Measurements from ENCODE around the gene RELN. TPM values are rescaled to one million over a fixed set of nuclear protein-coding genes. Genes with fewer than 3 reads are reported as not detected.

RELN gene
- total and polyA plus RNA-seq, 10 of the 15 experiments (the other 5 are each of a cell fraction or from before 2014, with no cell fraction given), result 0.11 to 0.21 TPM; not detected in 8

DNA sequence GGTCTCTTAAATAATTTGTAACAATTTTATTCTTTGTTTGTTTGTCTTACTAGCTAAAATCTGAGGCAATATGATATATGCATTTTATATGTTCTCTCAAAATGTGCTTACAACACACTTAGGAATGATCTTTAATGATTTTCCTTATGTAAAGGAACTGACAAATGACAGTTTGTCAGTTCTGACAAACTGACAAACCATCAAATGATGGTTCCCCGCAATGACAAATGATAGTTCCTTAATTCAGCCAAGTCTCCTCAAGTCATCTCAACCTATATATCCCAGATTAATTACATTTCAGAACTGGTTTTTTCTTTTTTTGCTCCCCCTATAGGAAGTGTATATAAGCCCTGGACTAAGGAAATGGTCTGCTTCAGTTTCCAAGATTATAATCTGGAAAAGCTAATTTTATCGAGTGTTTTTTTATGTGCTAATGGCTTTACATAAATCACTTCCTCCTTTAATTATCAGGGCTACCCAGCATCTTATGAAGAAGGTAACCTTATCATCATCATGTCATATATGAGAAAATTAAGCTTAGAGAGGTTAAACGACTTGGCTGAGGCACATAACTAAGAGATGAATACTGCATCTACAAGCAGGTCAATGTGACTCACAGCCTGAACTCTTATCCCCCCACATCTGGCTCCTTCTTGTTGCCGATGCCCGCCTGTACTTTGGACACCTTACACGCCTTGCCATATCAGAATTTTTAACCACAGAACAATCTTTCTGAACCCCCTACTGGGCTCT is 75.1 kb downstream of the RELN start (continued):
- TF ChIP-seq ZNF622 (IDR thresholded peaks at IDR 0.05), result no peak
- TF ChIP-seq TAF1 (IDR thresholded peaks at IDR 0.05; ENCODE audit: borderline replicate concordance, low read depth, low read length), result no peak
- no peak for TF ChIP-seq MEF2B (IDR thresholded peaks at IDR 0.05; ENCODE audit: partially characterized antibody, poor library complexity, severe bottlenecking)
- no peak for TF ChIP-seq E2F4 (IDR thresholded peaks at IDR 0.05; ENCODE audit: low read depth, low read length)

GRCh38 chr7:103912891-103913605 is 76.4 kb downstream of the RELN start:
- Histone ChIP-seq H2AFZ (ENCODE audit: control insufficient read depth, low read depth, low read length) (no peak overlapping the region), H3K36me3 (ENCODE audit: control insufficient read depth in 2 of 2, insufficient read depth in 2 of 2, low read length in 1 of 2) (no peaks in the 10 kb centered on the region), H3K27ac (ENCODE audit: control insufficient read depth, insufficient read depth) (no peak overlapping the region), H3K4me3 (no peak overlapping the region), H4K20me1 (ENCODE audit: control insufficient read depth, insufficient read depth) (no peaks in the 10 kb centered on the region), H3K9ac (ENCODE audit: control insufficient read depth, insufficient read depth, low read length) (no peak overlapping the region), H3K4me2 (ENCODE audit: control insufficient read depth, insufficient read depth) (no peak overlapping the region), H3K4me1 (ENCODE audit: control insufficient read depth, insufficient read depth, low read length) (no peaks in the 10 kb centered on the region), H3K79me2 (ENCODE audit: control insufficient read depth, insufficient read depth, low read length) (no peaks in the 10 kb centered on the region), H3K27me3 (replicated peaks in 1 of 2; ENCODE audit: control insufficient read depth in 2 of 2, insufficient read depth in 2 of 2, low read length in 1 of 2) (no peaks in the 10 kb centered on the region; a peak in 1 of 4 replicates), H3K9me3 (replicated peaks; ENCODE audit: control insufficient read depth, insufficient read depth, low read length) (no peaks in the 10 kb centered on the region)
- BruUV-seq (replicated peaks), result no TSS peak
- in situ Hi-C loops (cut with MboI) (no loop called here), intact Hi-C loops (cut with micrococcal nuclease; ENCODE audit: unreplicated experiment) (no loop called here)
- no peak for DNase-seq (ENCODE audit: low read depth, low spot score)
- no peak for TF ChIP-seq NR2C1 (IDR thresholded peaks at IDR 0.05)
- TF ChIP-seq, protein P1, sequence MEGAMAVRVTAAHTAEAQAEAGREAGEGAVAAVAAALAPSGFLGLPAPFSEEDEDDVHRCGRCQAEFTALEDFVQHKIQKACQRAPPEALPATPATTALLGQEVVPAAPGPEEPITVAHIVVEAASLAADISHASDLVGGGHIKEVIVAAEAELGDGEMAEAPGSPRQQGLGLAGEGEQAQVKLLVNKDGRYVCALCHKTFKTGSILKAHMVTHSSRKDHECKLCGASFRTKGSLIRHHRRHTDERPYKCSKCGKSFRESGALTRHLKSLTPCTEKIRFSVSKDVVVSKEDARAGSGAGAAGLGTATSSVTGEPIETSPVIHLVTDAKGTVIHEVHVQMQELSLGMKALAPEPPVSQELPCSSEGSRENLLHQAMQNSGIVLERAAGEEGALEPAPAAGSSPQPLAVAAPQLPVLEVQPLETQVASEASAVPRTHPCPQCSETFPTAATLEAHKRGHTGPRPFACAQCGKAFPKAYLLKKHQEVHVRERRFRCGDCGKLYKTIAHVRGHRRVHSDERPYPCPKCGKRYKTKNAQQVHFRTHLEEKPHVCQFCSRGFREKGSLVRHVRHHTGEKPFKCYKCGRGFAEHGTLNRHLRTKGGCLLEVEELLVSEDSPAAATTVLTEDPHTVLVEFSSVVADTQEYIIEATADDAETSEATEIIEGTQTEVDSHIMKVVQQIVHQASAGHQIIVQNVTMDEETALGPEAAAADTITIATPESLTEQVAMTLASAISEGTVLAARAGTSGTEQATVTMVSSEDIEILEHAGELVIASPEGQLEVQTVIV (IDR thresholded peaks at IDR 0.05; ENCODE audit: borderline replicate concordance, partially characterized antibody), result no peak
- no peak for TF ChIP-seq ATF3 (IDR thresholded peaks at IDR 0.05; ENCODE audit: borderline replicate concordance, extremely low read depth, low read depth, low read length)
- TF ChIP-seq MEF2B (IDR thresholded peaks at IDR 0.05; ENCODE audit: partially characterized antibody, poor library complexity, severe bottlenecking), result no peak
- no peak for TF ChIP-seq TARDBP (IDR thresholded peaks at IDR 0.05; ENCODE audit: borderline replicate concordance)
- no peak for TF ChIP-seq EGR1 (IDR thresholded peaks at IDR 0.05; ENCODE audit: borderline replicate concordance in 1 of 2, low read depth in 2 of 2, low read length in 2 of 2)
- no peak for TF ChIP-seq SREBF2 (IDR thresholded peaks at IDR 0.05; ENCODE audit: low read length)
- no peak for TF ChIP-seq SMARCA5 (IDR thresholded peaks at IDR 0.05)
- no peak for TF ChIP-seq MXI1 (IDR thresholded peaks at IDR 0.05; ENCODE audit: low read depth, low read length)
- TF ChIP-seq MTA2 (IDR thresholded peaks at IDR 0.05; ENCODE audit: low read depth), result no peak
- TF ChIP-seq STAT3 (IDR thresholded peaks at IDR 0.05; ENCODE audit: low read depth, low read length), result no peak
- TF ChIP-seq PML (IDR thresholded peaks at IDR 0.05; ENCODE audit: low read length), result no peak
- no peak for TF ChIP-seq NFYB (IDR thresholded peaks at IDR 0.05; ENCODE audit: insufficient read depth, low read depth, low read length)
- TF ChIP-seq SIN3A (IDR thresholded peaks at IDR 0.05; ENCODE audit: low read depth, low read length), result no peak
- CTCF ChIA-PET, result interaction anchor here (1.1 kb wide), 1 partner anchor 9 kb away, joined by 4 read pairs; no protein-coding TSS in a partner anchor
- no peak for FAIRE-seq
- SMC1A ChIA-PET (ENCODE audit: uncharacterized antibody, unreplicated experiment), result no interaction called here
- POLR2A ChIA-PET, result no interaction called here
- RAD21 ChIA-PET (ENCODE audit: unreplicated experiment), result no interaction called here
- no peak for ATAC-seq
- WGBS (ENCODE audit: insufficient coverage, insufficient replicate concordance, low lambda C conversion rate, missing lambda C conversion rate), result 0% methylated on average over 1 of the region's 1 CpG

All from GM12878 (cell line).